ENCODE data around the gene FAM13A. TPM values are rescaled to one million over a fixed set of nuclear protein-coding genes. Genes with fewer than 3 reads are reported as not detected.

FAM13A gene
- total and polyA plus RNA-seq, 2 of the 8 experiments (the other 6 are each of a cell fraction or from before 2014, with no cell fraction given): 7.1 to 16.5 TPM

DNA sequence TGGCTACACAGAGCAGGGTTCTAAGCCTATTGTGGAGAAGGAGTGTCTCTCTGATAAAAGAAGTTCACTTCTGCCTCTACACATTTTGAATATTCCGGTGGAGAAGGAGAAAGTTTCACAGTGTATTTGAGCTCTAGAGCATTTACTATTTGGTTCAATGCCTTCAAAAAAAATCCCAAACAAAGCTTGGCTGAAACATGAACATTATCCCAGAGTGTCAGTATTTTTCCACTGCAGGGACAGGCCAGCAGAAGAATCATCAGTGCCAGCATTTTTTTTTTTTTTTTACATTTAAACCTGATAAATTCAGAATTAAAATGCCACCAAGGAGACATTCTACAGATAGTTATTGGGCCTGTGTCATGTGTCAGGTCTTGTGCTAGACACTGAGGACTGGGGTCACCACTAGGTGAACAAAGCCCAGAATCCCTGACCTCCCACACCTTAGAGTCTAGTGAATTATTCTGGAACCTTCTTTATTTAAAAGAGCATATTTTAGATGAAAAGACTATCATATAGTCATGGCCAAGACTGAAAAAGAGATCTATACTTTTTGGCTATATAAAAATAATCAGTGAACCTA, 311.3 kb downstream of the FAM13A start:
- H3K27me3 ChIP-seq (replicated peaks in 1 of 4; ENCODE audit: control insufficient read depth in 3 of 4, extremely low read depth in 1 of 4, insufficient read depth in 3 of 4, low read length in 3 of 4): no peaks in the 10 kb centered on the region
- H3K18ac ChIP-seq (ENCODE audit: extremely low read depth, low read length): no peak overlapping the region
- H4K91ac ChIP-seq (replicated peaks; ENCODE audit: insufficient read length, low read length): no peak overlapping the region
- no peak overlapping the region for H3K4me2 ChIP-seq (ENCODE audit: insufficient read depth in 1 of 2, low read depth in 2 of 2, low read length in 2 of 2)
- H3K4me1 ChIP-seq (replicated peaks in 1 of 4; ENCODE audit: control insufficient read depth in 3 of 4, insufficient read depth in 4 of 4, low read length in 3 of 4): no peaks in the 10 kb centered on the region
- no peak for FAIRE-seq
- H2BK5ac ChIP-seq (ENCODE audit: low read depth, low read length): no peak overlapping the region
- H2AK5ac ChIP-seq (ENCODE audit: low read depth, low read length): no peak overlapping the region
- H4K8ac ChIP-seq (ENCODE audit: extremely low read depth, insufficient read depth, low read length): no peak overlapping the region
- no peaks in the 10 kb centered on the region for H3K79me1 ChIP-seq (ENCODE audit: low read depth, low read length)
- ChIA-PET POLR2A (ENCODE audit: partially characterized antibody) (no interaction called here), CTCF (ENCODE audit: partially characterized antibody) (interaction anchor here (0.7 to 2.0 kb wide), 4 partner anchors 13 to 278 kb away, joined by 3 to 5 read pairs (median 4); no protein-coding TSS in a partner anchor)
- H3K4me3 ChIP-seq (ENCODE audit: extremely low read depth in 1 of 4, insufficient read depth in 2 of 4, low read depth in 3 of 4, low read length in 4 of 4): no peak overlapping the region
- TF ChIP-seq CHD1 (IDR thresholded peaks at IDR 0.05; ENCODE audit: low read depth, low read length): no peak
- no peak for TF ChIP-seq POLR2AphosphoS5 (IDR thresholded peaks at IDR 0.05; ENCODE audit: low read depth, low read length)
- no peak for TF ChIP-seq NRF1 (IDR thresholded peaks at IDR 0.05; ENCODE audit: low read depth, low read length)
- no peak for TF ChIP-seq TCF12 (IDR thresholded peaks at IDR 0.05; ENCODE audit: low read depth, low read length)
- TF ChIP-seq SP1 (IDR thresholded peaks at IDR 0.05; ENCODE audit: low read depth, low read length): no peak
- TF ChIP-seq TAF1 (IDR thresholded peaks at IDR 0.05; ENCODE audit: low read depth, low read length): no peak
- no peak for TF ChIP-seq PHF8 (conservative IDR thresholded peaks at IDR 0.05; ENCODE audit: low read depth, low read length)
- no peak for TF ChIP-seq YY1 (IDR thresholded peaks at IDR 0.05; ENCODE audit: low read depth, low read length)
- TF ChIP-seq POU5F1 (IDR thresholded peaks at IDR 0.05; ENCODE audit: low read depth, low read length): no peak
- TF ChIP-seq CTBP2 (IDR thresholded peaks at IDR 0.05; ENCODE audit: borderline replicate concordance, insufficient read depth, insufficient read length, low read length): no peak
- no peak for TF ChIP-seq SIX5 (IDR thresholded peaks at IDR 0.05; ENCODE audit: low read depth, low read length)
- TF ChIP-seq RNF2 (IDR thresholded peaks at IDR 0.05; ENCODE audit: borderline replicate concordance, low read depth, low read length, missing control alignments, poor library complexity, severe bottlenecking): no peak
- H3K36me3 ChIP-seq (ENCODE audit: control insufficient read depth in 2 of 4, insufficient read depth in 4 of 4, low read length in 3 of 4): peaks cover 2 to 27% (median 16%) of the 10 kb centered on the region in 4 experiments; a peak in 6 of 8 replicates
- no peaks in the 10 kb centered on the region for H3K23me2 ChIP-seq (ENCODE audit: low read depth, low read length)
- H3K9ac ChIP-seq (replicated peaks in 1 of 4; ENCODE audit: extremely low read depth in 1 of 4, low read depth in 3 of 4, low read length in 3 of 4): no peak overlapping the region
- H2BK120ac ChIP-seq (replicated peaks; ENCODE audit: low read depth, low read length): no peak overlapping the region
- DNase-seq (ENCODE audit: low read depth in 1 of 2, low spot score in 2 of 2): no peak
- H4K5ac ChIP-seq (ENCODE audit: insufficient read length, low read depth, low read length): no peak overlapping the region
- H4K20me1 ChIP-seq (replicated peaks in 1 of 2; ENCODE audit: control insufficient read depth in 1 of 2, insufficient read depth in 2 of 2, low read length in 2 of 2): no peaks in the 10 kb centered on the region
- 92% methylated on average over 1 of the region's 1 CpG; no CpG with 5 or more reads in 1 of the 2 experiments for WGBS, 2 experiments (ENCODE audit: extremely low coverage in 1 of 2, insufficient coverage in 1 of 2, insufficient read length in 1 of 2, insufficient replicate concordance in 2 of 2, low coverage in 1 of 2, low lambda C conversion rate in 2 of 2, missing lambda C conversion rate in 1 of 2)
- H3K56ac ChIP-seq (replicated peaks; ENCODE audit: insufficient read length, low read depth, low read length): no peak overlapping the region
- H3K27ac ChIP-seq (ENCODE audit: low read depth, low read length): no peak overlapping the region
- no peaks in the 10 kb centered on the region for H3K9me3 ChIP-seq (ENCODE audit: insufficient read depth in 2 of 2, low read depth in 1 of 2, low read length in 1 of 2)
- H3K14ac ChIP-seq (ENCODE audit: insufficient read length): no peak overlapping the region
- H3K23ac ChIP-seq (ENCODE audit: insufficient read length): no peak overlapping the region
- no peak overlapping the region for H2AFZ ChIP-seq (ENCODE audit: low read length)
- H3K4ac ChIP-seq (replicated peaks; ENCODE audit: insufficient read length, low read depth, low read length): no peak overlapping the region
- no peak overlapping the region for H2BK15ac ChIP-seq (ENCODE audit: low read length)
- no peaks in the 10 kb centered on the region for H3K79me2 ChIP-seq (ENCODE audit: control insufficient read depth in 1 of 2, insufficient read depth in 2 of 2, low read length in 2 of 2)
- H2BK12ac ChIP-seq (ENCODE audit: low read depth, low read length): no peak overlapping the region
- no peak overlapping the region for H2BK20ac ChIP-seq (ENCODE audit: low read length)

All from H1 (cell line).